ENCODE measurements around the gene DNM1.

DNM1 gene

DNA sequence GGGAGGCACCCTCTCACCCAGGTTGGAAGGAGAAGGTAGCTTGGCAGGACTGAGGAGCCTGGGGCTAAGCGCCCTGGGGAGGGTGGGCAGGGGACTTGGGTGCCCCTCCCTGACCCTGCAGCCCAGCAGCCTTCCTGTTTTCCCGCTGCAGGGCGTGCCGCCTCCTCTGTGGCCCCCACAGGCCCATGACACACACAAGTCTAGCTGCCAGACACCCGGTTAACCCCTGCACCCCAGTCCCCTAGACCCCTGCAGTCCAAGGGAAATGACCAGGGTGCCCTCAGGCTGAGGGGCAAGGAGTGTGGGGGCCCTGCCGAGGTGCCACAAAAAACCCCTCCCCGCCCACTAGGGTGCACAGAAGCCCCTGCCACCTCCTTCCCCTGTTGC lies 39.6 kb downstream of the DNM1 start:
- Histone ChIP-seq H3K27ac (replicated peaks) (no peak overlapping the region), H3K27me3 (ENCODE audit: insufficient read depth, poor library complexity, severe bottlenecking) (no peaks in the 10 kb centered on the region), H3K4me3 (replicated peaks; ENCODE audit: insufficient read depth, low read length) (no peak overlapping the region)
- TF ChIP-seq, protein P1, sequence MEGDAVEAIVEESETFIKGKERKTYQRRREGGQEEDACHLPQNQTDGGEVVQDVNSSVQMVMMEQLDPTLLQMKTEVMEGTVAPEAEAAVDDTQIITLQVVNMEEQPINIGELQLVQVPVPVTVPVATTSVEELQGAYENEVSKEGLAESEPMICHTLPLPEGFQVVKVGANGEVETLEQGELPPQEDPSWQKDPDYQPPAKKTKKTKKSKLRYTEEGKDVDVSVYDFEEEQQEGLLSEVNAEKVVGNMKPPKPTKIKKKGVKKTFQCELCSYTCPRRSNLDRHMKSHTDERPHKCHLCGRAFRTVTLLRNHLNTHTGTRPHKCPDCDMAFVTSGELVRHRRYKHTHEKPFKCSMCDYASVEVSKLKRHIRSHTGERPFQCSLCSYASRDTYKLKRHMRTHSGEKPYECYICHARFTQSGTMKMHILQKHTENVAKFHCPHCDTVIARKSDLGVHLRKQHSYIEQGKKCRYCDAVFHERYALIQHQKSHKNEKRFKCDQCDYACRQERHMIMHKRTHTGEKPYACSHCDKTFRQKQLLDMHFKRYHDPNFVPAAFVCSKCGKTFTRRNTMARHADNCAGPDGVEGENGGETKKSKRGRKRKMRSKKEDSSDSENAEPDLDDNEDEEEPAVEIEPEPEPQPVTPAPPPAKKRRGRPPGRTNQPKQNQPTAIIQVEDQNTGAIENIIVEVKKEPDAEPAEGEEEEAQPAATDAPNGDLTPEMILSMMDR (IDR thresholded peaks at IDR 0.05; ENCODE audit: insufficient read depth, low read length) = no peak
- TF ChIP-seq GABPA (IDR thresholded peaks at IDR 0.05; ENCODE audit: low read depth) (no peak), POLR2AphosphoS5 (IDR thresholded peaks at IDR 0.05; ENCODE audit: low read depth) (no peak), REST (IDR thresholded peaks at IDR 0.05; ENCODE audit: insufficient replicate concordance, low read depth) (no peak), SPI1 (IDR thresholded peaks at IDR 0.05; ENCODE audit: borderline replicate concordance, low read depth) (no peak)
- no peak for DNase-seq (ENCODE audit: low read depth in 1 of 2, low spot score in 1 of 2)

DNA sequence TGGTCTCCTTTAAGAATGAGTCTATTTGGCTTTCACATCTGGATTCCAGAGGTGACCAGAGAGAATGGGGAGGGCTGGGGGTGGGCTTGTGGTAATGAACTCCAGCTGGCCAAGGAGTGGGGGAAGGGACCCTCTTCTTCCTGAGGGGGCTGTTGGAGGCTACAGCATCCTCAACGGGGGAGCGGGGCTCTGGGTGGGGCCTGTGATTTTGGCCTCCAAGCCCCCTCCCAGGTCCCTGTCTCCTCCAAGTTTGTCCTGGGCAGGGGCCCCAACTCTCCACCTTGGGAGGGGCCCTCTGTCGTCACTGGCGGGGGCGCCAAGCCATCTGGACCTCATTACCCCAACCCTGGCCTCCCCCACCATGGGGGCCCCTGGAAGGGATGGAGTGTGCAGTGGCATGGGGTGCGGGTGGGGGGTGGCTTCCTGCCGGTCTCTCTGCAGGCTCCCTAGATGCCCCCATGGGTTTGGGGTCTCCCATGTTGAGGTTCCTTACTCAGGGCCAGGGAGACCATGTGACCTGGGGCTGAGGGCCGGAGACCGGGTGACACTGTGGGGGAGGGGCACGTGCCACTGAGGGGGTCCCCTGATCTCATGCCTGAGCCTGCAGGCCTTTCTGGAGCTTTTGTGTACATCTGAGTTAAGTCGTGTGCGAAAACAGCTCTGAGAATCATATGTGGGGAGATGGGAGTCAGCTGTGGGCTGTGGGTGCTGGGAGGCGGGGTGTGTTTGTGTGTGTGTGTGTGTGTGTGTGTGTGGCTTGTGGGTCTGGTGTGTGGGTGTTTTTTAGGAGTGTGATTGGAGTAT lies 40.2 kb downstream of the DNM1 start:
- TF ChIP-seq GABPA (IDR thresholded peaks at IDR 0.05; ENCODE audit: low read depth) (no peak), REST (IDR thresholded peaks at IDR 0.05; ENCODE audit: insufficient replicate concordance, low read depth) (no peak), POLR2AphosphoS5 (IDR thresholded peaks at IDR 0.05; ENCODE audit: low read depth) (no peak), SPI1 (IDR thresholded peaks at IDR 0.05; ENCODE audit: borderline replicate concordance, low read depth) (no peak)
- TF ChIP-seq, protein P1 (IDR thresholded peaks at IDR 0.05; ENCODE audit: insufficient read depth, low read length) = no peak
- H3K4me3 ChIP-seq (replicated peaks; ENCODE audit: insufficient read depth, low read length) = no peak overlapping the region
- no peak for DNase-seq (ENCODE audit: low read depth in 1 of 2, low spot score in 1 of 2)
- H3K27me3 ChIP-seq (ENCODE audit: insufficient read depth, poor library complexity, severe bottlenecking) = no peaks in the 10 kb centered on the region
- peak overlapping the region; percentile 95 for H3K27ac ChIP-seq (replicated peaks)

DNA sequence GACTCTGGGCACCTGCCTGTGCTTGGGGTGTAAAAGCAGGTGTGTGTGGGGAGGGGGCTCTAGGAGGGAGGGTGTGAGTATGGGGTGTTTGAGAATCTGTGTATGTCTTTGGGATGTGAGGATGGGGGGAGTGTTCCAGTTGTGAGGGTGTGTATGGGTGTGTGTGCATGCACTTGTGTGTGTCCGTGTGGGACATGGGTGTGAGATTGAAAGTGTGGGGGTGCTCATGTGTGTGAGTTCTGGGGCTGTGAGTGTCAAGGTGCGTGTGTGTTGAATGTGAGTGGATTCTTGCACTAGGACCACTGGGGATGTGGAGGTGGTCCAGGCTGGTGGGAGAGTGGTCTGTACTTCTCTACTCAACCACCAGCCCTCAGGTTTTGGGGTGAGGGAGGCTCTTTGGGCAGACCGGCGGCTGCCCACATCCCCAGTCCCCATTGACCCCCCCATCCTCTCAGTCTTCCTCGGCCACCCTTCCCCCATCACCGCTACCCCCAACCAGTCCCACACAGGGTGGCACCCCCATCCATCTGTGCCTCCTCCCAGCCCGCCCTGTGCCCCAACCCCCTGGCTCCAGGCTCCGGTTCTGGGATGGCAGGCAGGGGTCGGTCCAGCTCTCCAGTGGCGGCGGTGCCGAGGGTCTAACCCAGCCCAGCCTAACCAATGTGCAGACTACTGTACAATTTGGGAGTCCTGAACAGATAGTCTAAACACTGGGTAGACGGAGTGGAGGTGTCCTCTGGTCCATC lies 41.1 kb downstream of the DNM1 start:
- H3K27me3 ChIP-seq (ENCODE audit: insufficient read depth, poor library complexity, severe bottlenecking) = no peaks in the 10 kb centered on the region
- H3K4me3 ChIP-seq (replicated peaks; ENCODE audit: insufficient read depth, low read length) = peak overlapping the region; percentile 34
- DNase-seq (ENCODE audit: low read depth in 1 of 2, low spot score in 1 of 2) = no peak
- TF ChIP-seq POLR2AphosphoS5 (IDR thresholded peaks at IDR 0.05; ENCODE audit: low read depth) = peak; percentile 24; the same call in 1 of the 2 replicates
- TF ChIP-seq, protein P1 (IDR thresholded peaks at IDR 0.05; ENCODE audit: insufficient read depth, low read length) = no peak
- H3K27ac ChIP-seq (replicated peaks) = peak overlapping the region; percentile 95
